Prostate gland (tissue), 2 donors: ENCODE measurements around the gene CCDC73. TPM values are rescaled to one million over a fixed set of nuclear protein-coding genes. Genes with fewer than 3 reads are reported as not detected.

Experiments used
- DNase-seq: peaks from one replicate; pipeline ENCODE4 v3.0.0-alpha.2; 2019; ENCODE audit warnings: low spot score
- H3K27ac ChIP-seq, 2 donors: fragments of 200-600 bp; sonication (generic); 2 replicates each; pipeline ENCODE4 v1.5.1; 2017 to 2019
- H3K27me3 ChIP-seq: fragments of 200-600 bp; sonication (generic); replicated peaks from 2 replicates; pipeline ENCODE4 v1.5.1; 2019; ENCODE audit not compliant: insufficient read depth
- H3K36me3 ChIP-seq, 2 donors: fragments of 200-600 bp; sonication (generic); 1 replicate in 1 of 2; 2 replicates in 1 of 2; pipeline versions ENCODE4 v1.5.1 to v1.8.1; 2017 to 2019
- H3K4me1 ChIP-seq: fragments of 200-600 bp; sonication (generic); replicated peaks from 2 replicates; pipeline ENCODE4 v1.5.1; 2019
- H3K4me3 ChIP-seq, 2 donors: fragments of 200-600 bp; sonication (generic); 2 replicates each; pipeline ENCODE4 v1.5.1; 2017 to 2019
- H3K9me3 ChIP-seq: fragments of 200-600 bp; sonication (generic); 2 replicates; pipeline ENCODE4 v1.5.1; 2017
- POLR2A ChIP-seq: fragments of 450-650 bp; IDR thresholded peaks from one replicate; pipeline ENCODE4 v1.6.1; 2016; ENCODE audit warnings: antibody characterized with exemption, mild to moderate bottlenecking
- POLR2AphosphoS5 ChIP-seq: sonication (generic); formaldehyde crosslinking; IDR thresholded peaks from one replicate; pipeline ENCODE4 v1.6.1; 2017; ENCODE audit warnings: antibody characterized with exemption
- WGBS: methylation state at CpG from one replicate; pipeline ENCODE4 v1.1.5; 2018; 5-methylcytosine and 5-hydroxymethylcytosine counted together
- intact Hi-C: fragments of 100-400 bp; cut with DNase I; formaldehyde crosslinking; loops from one replicate; pipeline ENCODE4 v1.14.2; 2022
- total RNA-seq, 2 donors: library from RNA; depleted of rRNA; stranded (reverse); fragments of >200 nt; gene quantifications; one replicate each; pipeline ENCODE4 v1.1.0, GENCODE V29; 2016
- TF ChIP-seq, protein P1 (sequence below), 4 experiments: fragments of 200-600 bp in 2 of 4; fragments of 450-650 bp in 2 of 4; sonication (generic) in 2 of 4; IDR thresholded peaks; 1 replicate in 3 of 4; 2 replicates in 1 of 4; pipeline ENCODE4 v1.5.1; 2016 to 2019; ENCODE audit warnings: antibody characterized with exemption in 4 of 4, mild to moderate bottlenecking in 2 of 4, moderate library complexity in 2 of 4

Gene CCDC73
- total RNA-seq, 2 donors from 2014 or later: 0.09 to 2.7 TPM

DNA sequence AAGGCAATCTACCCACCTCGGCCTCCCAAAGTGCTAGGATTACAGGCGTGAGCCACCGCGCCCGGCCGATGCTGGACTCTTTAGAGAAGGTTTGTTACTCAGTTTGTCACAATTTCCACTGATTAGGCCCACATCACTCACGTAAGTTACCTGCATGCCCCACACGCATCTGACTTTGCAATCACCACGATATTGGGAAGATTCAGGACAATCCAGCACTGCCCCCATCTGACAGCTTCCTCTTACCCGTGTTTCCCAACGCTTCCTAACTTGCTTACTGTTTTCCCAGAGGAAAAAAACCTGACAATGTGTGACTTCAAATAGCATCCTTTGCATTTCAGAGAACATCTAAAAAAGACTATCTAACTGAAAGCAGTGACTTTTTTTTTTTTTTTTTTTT, 232.6 kb downstream of the CCDC73 start:
- Histone ChIP-seq H3K9me3 (no peaks in the 10 kb centered on the region), H3K4me3 (no peak overlapping the region), H3K27me3 (no peaks in the 10 kb centered on the region), H3K36me3 (no peaks in the 10 kb centered on the region), H3K27ac (no peak overlapping the region), H3K4me1 (no peaks in the 10 kb centered on the region)
- TF ChIP-seq POLR2AphosphoS5 (no peak), POLR2A (no peak)
- TF ChIP-seq, protein P1, sequence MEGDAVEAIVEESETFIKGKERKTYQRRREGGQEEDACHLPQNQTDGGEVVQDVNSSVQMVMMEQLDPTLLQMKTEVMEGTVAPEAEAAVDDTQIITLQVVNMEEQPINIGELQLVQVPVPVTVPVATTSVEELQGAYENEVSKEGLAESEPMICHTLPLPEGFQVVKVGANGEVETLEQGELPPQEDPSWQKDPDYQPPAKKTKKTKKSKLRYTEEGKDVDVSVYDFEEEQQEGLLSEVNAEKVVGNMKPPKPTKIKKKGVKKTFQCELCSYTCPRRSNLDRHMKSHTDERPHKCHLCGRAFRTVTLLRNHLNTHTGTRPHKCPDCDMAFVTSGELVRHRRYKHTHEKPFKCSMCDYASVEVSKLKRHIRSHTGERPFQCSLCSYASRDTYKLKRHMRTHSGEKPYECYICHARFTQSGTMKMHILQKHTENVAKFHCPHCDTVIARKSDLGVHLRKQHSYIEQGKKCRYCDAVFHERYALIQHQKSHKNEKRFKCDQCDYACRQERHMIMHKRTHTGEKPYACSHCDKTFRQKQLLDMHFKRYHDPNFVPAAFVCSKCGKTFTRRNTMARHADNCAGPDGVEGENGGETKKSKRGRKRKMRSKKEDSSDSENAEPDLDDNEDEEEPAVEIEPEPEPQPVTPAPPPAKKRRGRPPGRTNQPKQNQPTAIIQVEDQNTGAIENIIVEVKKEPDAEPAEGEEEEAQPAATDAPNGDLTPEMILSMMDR (IDR thresholded peaks at IDR 0.05): no peak
- 94% methylated on average over 11 of the region's 11 CpGs for WGBS
- intact Hi-C loops: no loop called here
- no peak for DNase-seq

DNA sequence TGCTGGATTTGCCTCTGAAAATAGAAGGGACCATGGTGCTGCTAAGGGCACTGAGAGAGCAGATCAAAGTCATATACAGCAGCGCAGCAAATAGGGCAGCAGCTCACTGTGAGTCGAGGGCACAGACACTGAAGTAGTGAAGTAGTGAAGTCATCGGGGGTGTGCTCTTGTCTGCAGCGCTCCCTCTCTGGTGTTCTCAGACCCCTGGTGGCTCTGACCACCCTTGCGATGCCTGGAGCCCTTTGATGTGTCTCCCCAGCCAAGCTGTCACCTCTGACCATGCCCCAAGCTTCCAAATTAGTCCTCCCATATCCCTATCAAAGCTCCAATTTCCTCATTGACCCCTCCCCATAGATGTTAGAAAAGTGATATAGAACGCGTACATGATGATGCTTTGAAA, 238.6 kb downstream of the CCDC73 start:
- Histone ChIP-seq H3K27ac (no peak overlapping the region), H3K4me3 (no peak overlapping the region), H3K36me3 (no peaks in the 10 kb centered on the region), H3K9me3 (no peaks in the 10 kb centered on the region), H3K4me1 (no peaks in the 10 kb centered on the region), H3K27me3 (no peaks in the 10 kb centered on the region)
- intact Hi-C loops: no loop called here
- TF ChIP-seq, protein P1 (IDR thresholded peaks at IDR 0.05): no peak
- TF ChIP-seq POLR2A (no peak), POLR2AphosphoS5 (no peak)
- 90% methylated on average over 7 of the region's 7 CpGs for WGBS
- DNase-seq: no peak

DNA sequence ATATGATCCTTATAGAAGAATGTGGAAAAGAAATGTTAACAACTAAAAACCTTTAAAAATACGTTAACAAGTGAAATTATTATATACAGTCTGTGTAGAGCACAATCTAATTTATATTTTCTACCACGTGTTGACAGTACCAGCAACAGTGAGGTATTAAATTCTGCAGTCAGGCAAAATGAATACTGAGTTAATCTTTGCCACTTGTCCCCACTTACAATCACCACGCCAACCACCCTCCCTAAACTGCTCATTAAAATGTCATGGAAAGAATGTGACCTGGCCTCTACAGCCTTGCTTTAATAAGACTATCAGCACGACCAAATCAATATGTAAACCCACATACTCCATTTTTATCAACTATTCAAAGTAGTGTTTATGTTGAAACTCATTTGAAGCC, 239.4 kb downstream of the CCDC73 start:
- TF ChIP-seq POLR2A (no peak), POLR2AphosphoS5 (no peak)
- TF ChIP-seq, protein P1 (IDR thresholded peaks at IDR 0.05): no peak
- 28% methylated on average over 4 of the region's 4 CpGs for WGBS
- H3K27ac ChIP-seq: no peak overlapping the region

More for the DNA sequence above, 239.4 kb downstream of the CCDC73 start:
- H3K36me3 ChIP-seq: no peaks in the 10 kb centered on the region
- DNase-seq: no peak
- H3K27me3 ChIP-seq: no peaks in the 10 kb centered on the region
- H3K4me1 ChIP-seq: no peaks in the 10 kb centered on the region
- no peak overlapping the region for H3K4me3 ChIP-seq
- H3K9me3 ChIP-seq: no peaks in the 10 kb centered on the region
- intact Hi-C loops: no loop called here

Other genes with a start within 250 kb of the CCDC73 start
- gene EIF3M, start 210.8 kb downstream of the CCDC73 start, total RNA-seq: 100 to 1,000 TPM; 353 to 458 TPM
- 10 to 100 TPM in 1 of 2 donors, 1 to 10 TPM in 1; 5.2 to 21.7 TPM for gene PRRG4, start 35.3 kb upstream of the CCDC73 start, total RNA-seq
- 10 to 100 TPM; 15.8 to 25.5 TPM for gene QSER1, start 98.1 kb upstream of the CCDC73 start, total RNA-seq
- gene DEPDC7, start 221.2 kb upstream of the CCDC73 start, total RNA-seq: 1 to 10 TPM; 2.6 to 8.9 TPM
- gene TCP11L1, start 244.9 kb upstream of the CCDC73 start, total RNA-seq: 10 to 100 TPM; 15.3 to 27.1 TPM